Endothelial cell of umbilical vein (primary cell): Measurements from ENCODE around the gene PITPNM3. TPM values are rescaled to one million over a fixed set of nuclear protein-coding genes. Genes with fewer than 3 reads are reported as not detected.
A peak's percentile ranks its signal among the peaks of the same experiment; 100 is the strongest.

Experiments used
- BruUV-seq: library from RNA; stranded (reverse); fragments of 400-500 nt; replicated peaks from 2 replicates; lab custom pipeline; 2021; lab: Mats Ljungman, UMichigan
- CTCF ChIA-PET: fragments of 300-600, 350-600 bp; sonication (Branson Sonifier 250); formaldehyde crosslinking; loops from one replicate; lab custom pipeline; 2021; ENCODE audit warnings: antibody characterized with exemption, inconsistent platforms; lab: Charles Lee
- POLR2A ChIA-PET: fragments of 300-600, 350-600 bp; sonication (Branson Sonifier 250); formaldehyde crosslinking; loops from one replicate; lab custom pipeline; 2021; ENCODE audit warnings: antibody characterized with exemption, inconsistent platforms; lab: Charles Lee
- DNase-seq: peaks from one replicate; pipeline ENCODE4 v3.0.0-alpha.2; 2011; ENCODE audit warnings: low read depth, low spot score
- FAIRE-seq: peaks from 2 replicates; lab custom pipeline; 2011; peaks lifted over from hg19 to GRCh38; lab: Jason Lieb, UNC
- H2AFZ ChIP-seq: 2 replicates; pipeline ENCODE4 v1.6.0; 2012; ENCODE audit warnings: low read depth, low read length, control low read depth, inconsistent platforms
- H3K27ac ChIP-seq: 2 replicates; pipeline ENCODE4 v1.5.1; 2011; ENCODE audit warnings: low read depth, mild to moderate bottlenecking, control low read depth, low read length, moderate library complexity; ENCODE audit not compliant: insufficient read depth
- H3K27me3 ChIP-seq, 2 experiments: 2 replicates each; pipeline versions ENCODE4 v1.6.0 to v1.6.1; 2011; ENCODE audit warnings: low read length in 2 of 2, mixed read lengths in 1 of 2; ENCODE audit not compliant: control insufficient read depth in 2 of 2, insufficient read depth in 2 of 2
- H3K36me3 ChIP-seq, 2 experiments: 2 replicates in 1 of 2; 3 replicates in 1 of 2; pipeline ENCODE4 v1.5.1; 2011; ENCODE audit warnings: low read length in 2 of 2, mild to moderate bottlenecking in 1 of 2, moderate library complexity in 1 of 2; ENCODE audit not compliant: control insufficient read depth in 2 of 2, insufficient read depth in 2 of 2; ENCODE audit errors: extremely low read depth in 1 of 2
- H3K4me1 ChIP-seq: 3 replicates; pipeline ENCODE4 v1.5.1; 2011; ENCODE audit warnings: mild to moderate bottlenecking, low read length; ENCODE audit not compliant: control insufficient read depth, insufficient read depth; ENCODE audit errors: extremely low read depth
- H3K4me2 ChIP-seq: 2 replicates; pipeline ENCODE4 v1.6.1; 2011; ENCODE audit warnings: low read length, control low read depth, mixed read lengths; ENCODE audit not compliant: insufficient read depth
- H3K4me3 ChIP-seq, 3 experiments: fragments of 200-600 bp in 1 of 3; sonication (generic), shearing (Covaris generic) in 1 of 3; replicated peaks in 1 of 3; 2 replicates each; pipeline ENCODE4 v1.5.1; 2011 to 2016; ENCODE audit warnings: control low read depth in 3 of 3, low read length in 3 of 3, mild to moderate bottlenecking in 2 of 3, inconsistent platforms in 1 of 3, low read depth in 1 of 3, moderate library complexity in 1 of 3; ENCODE audit not compliant: insufficient read depth in 1 of 3
- H3K79me2 ChIP-seq: 2 replicates; pipeline ENCODE4 v1.6.0; 2012; ENCODE audit warnings: low read length, inconsistent platforms; ENCODE audit not compliant: control insufficient read depth, insufficient read depth
- H3K9ac ChIP-seq: replicated peaks from 2 replicates; pipeline ENCODE3; 2011; ENCODE audit warnings: low read length, control low read depth; ENCODE audit not compliant: insufficient read depth; ENCODE audit errors: extremely low read depth
- H3K9me1 ChIP-seq: replicated peaks from 3 replicates; pipeline ENCODE4 v1.6.0; 2011; ENCODE audit warnings: mild to moderate bottlenecking, low read length; ENCODE audit not compliant: control insufficient read depth, insufficient read depth; ENCODE audit errors: extremely low read depth
- H3K9me3 ChIP-seq: replicated peaks from 2 replicates; pipeline ENCODE4 v1.5.1; 2012; ENCODE audit warnings: low read length, inconsistent platforms; ENCODE audit not compliant: control insufficient read depth, insufficient read depth
- H4K20me1 ChIP-seq: replicated peaks from 2 replicates; pipeline ENCODE3; 2011; ENCODE audit warnings: mild to moderate bottlenecking, low read length; ENCODE audit not compliant: control insufficient read depth, insufficient read depth; ENCODE audit errors: extremely low read depth
- CTCF ChIP-seq, 2 donors: IDR thresholded peaks; 1 replicate in 1 of 2; 2 replicates in 1 of 2; pipeline ENCODE4 v1.5.1; 2011; ENCODE audit warnings: low read length in 2 of 2, mild to moderate bottlenecking in 2 of 2, moderate library complexity in 2 of 2, control low read depth in 1 of 2, inconsistent platforms in 1 of 2, low read depth in 1 of 2; ENCODE audit not compliant: insufficient read depth in 1 of 2; ENCODE audit errors: extremely low read depth in 1 of 2
- FOS ChIP-seq: IDR thresholded peaks from 2 replicates; pipeline ENCODE4 v1.6.1; 2011; ENCODE audit warnings: mild to moderate bottlenecking, low read length, moderate library complexity, borderline replicate concordance; ENCODE audit not compliant: insufficient read depth
- JUN ChIP-seq: IDR thresholded peaks from 2 replicates; pipeline ENCODE4 v1.6.1; 2011; ENCODE audit warnings: borderline replicate concordance, low read depth; ENCODE audit not compliant: insufficient read length, insufficient read depth
- MAX ChIP-seq: IDR thresholded peaks from 2 replicates; pipeline ENCODE4 v1.6.1; 2011; ENCODE audit not compliant: insufficient read depth, insufficient read length
- dilution Hi-C: fragments of 300-500 bp; cut with MboI; formaldehyde crosslinking; loops from one replicate; pipeline ENCODE4 v1.15.0; 2019; ENCODE audit warnings: low sequenced_read_pairs; ENCODE audit not compliant: extremely low pct_ligation_motif_present
- intact Hi-C: fragments of 100-400 bp; cut with micrococcal nuclease; formaldehyde crosslinking; loops from one replicate; pipeline ENCODE4 v1.10.0; 2022
- polyA plus RNA-seq, 4 experiments: library from polyadenylated mRNA; depleted of rRNA in 3 of 4; stranded (reverse) in 3 of 4; unstranded in 1 of 4; fragments of >200 nt; gene quantifications; 2 replicates each; pipeline versions ENCODE4 v1.2.1 to v1.2.3, GENCODE V29; 2011 to 2012; ENCODE audit warnings: missing spikeins in 1 of 4
- total RNA-seq: library from RNA; stranded (reverse); gene quantifications from 2 replicates; pipeline ENCODE4 v1.2.3, GENCODE V29; 2021

Gene PITPNM3
- total and polyA plus RNA-seq, 2 donors (not counting 3 experiments of a cell fraction or from before 2014, with no cell fraction given) = 1.0 to 1.9 TPM

- intact Hi-C loops (loop anchor here (2.0 to 5.0 kb wide), 3 partner anchors 36 to 329 kb away; no protein-coding TSS in a partner anchor), dilution Hi-C loops (no loop called here)
- Histone ChIP-seq H3K36me3 (no peaks in the 10 kb centered on the region), H3K9me1 (no peaks in the 10 kb centered on the region), H3K9ac (no peak overlapping the region), H3K27ac (no peak overlapping the region), H2AFZ (no peak overlapping the region), H4K20me1 (no peaks in the 10 kb centered on the region), H3K27me3 (no peaks in the 10 kb centered on the region), H3K4me1 (peaks cover 15% of the 10 kb centered on the region), H3K79me2 (no peaks in the 10 kb centered on the region), H3K4me2 (no peak overlapping the region), H3K4me3 (no peak overlapping the region), H3K9me3 (no peaks in the 10 kb centered on the region)
- CTCF ChIA-PET = interaction anchor here (0.7 to 5.8 kb wide), 26 partner anchors 8 to 1033 kb away, joined by 3 to 77 read pairs (median 4); partner anchors contain the start of genes KIAA0753 and TXNDC17
- BruUV-seq = no TSS peak
- FAIRE-seq = peak; percentile 62
- TF ChIP-seq MAX = no peak
- TF ChIP-seq FOS = peak; percentile 44
- TF ChIP-seq CTCF (IDR thresholded peaks at IDR 0.05; ENCODE audit: extremely low read depth in 1 of 2, insufficient read depth in 1 of 2, low read depth in 1 of 2, low read length in 2 of 2) = no peak
- peak; percentile 33 for TF ChIP-seq JUN
- POLR2A ChIA-PET = no interaction called here
- peak; percentile 43 for DNase-seq
Measured at GRCh38 chr17:6471531-6472465, 84.6 kb downstream of the PITPNM3 start.
